HAP-1 (cell line): ENCODE results near the gene ABCD1.
"Not testable (repeated sequence)": the region's sequence is repeated elsewhere in the genome, so short reads cannot be mapped to it uniquely, and the experiment has no call there.

Source experiments
- DNase-seq, 2 experiments: peaks; one replicate each; pipeline ENCODE4 v3.0.0-alpha.2; 2016 to 2020; ENCODE audit warnings: low spot score in 2 of 2
- H3K27me3 ChIP-seq: fragments of 250-450 bp; sonication (Bioruptor Pico); 2 replicates; pipeline ENCODE4 v1.5.1; 2020; ENCODE audit warnings: low read depth, mild to moderate bottlenecking, moderate library complexity
- H3K36me3 ChIP-seq: fragments of 250-450 bp; sonication (Bioruptor Pico); replicated peaks from 2 replicates; pipeline ENCODE4 v1.5.1; 2020; ENCODE audit warnings: mild to moderate bottlenecking
- H3K4me1 ChIP-seq: fragments of 250-450 bp; sonication (Bioruptor Pico); 2 replicates; pipeline ENCODE4 v1.5.1; 2020; ENCODE audit warnings: mild to moderate bottlenecking
- H3K4me3 ChIP-seq: fragments of 250-450 bp; sonication (Bioruptor Pico); 2 replicates; pipeline ENCODE4 v1.5.1; 2020; ENCODE audit warnings: mild to moderate bottlenecking, moderate library complexity
- H3K9me3 ChIP-seq: fragments of 250-450 bp; sonication (Bioruptor Pico); 2 replicates; pipeline ENCODE4 v1.5.1; 2020; ENCODE audit warnings: mild to moderate bottlenecking, moderate library complexity
- in situ Hi-C: fragments of 300-500 bp; cut with MboI; formaldehyde crosslinking; loops from 3 replicates; pipeline ENCODE4 v1.14.3; 2020; ENCODE audit warnings: low sequenced_read_pairs, inconsistent platforms, mixed read lengths

ABCD1 gene

DNA sequence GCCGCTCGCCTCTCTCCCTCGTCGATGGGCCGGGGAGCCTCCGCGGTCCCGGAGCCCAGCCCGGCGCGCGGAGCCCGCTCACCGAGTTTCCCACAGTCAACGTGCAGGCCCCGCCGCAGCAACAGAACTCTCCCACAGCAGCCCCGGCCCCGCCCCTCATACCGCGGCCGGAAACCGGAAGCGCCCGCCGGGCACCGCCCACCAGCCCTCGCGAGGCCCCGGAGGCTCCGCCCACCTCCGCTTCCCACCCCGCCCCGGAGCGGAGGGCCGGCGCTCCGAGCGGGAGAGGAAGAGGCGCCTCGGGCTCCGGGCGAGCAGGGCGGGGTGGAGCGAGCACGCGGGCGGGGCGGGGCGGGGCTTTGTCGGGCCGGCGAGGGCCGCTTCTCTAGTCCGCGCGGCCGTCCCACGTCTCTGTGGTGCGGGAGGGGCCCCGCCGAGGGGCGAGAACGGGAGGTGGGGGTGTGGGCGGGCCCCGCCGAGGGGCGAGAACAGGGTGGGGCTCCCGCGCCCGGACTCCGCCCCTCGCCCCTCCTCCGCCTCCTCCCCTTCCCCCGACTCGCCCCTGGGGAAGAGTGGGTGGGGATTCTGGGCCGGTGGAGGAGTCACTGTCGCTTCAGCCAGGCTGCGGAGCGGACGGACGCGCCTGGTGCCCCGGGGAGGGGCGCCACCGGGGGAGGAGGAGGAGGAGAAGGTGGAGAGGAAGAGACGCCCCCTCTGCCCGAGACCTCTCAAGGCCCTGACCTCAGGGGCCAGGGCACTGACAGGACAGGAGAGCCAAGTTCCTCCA, at the start of gene ABCD1, which contains the start of gene BCAP31:
Gene ABCD1 (plus strand): TSS at position 605 of the 787 bp plus-strand sequence. CDS start 411 bp downstream, outside the sequence.
Gene BCAP31 (minus strand): TSS at position 136 of the 787 bp plus-strand sequence. CDS start 1,143 bp downstream, outside the sequence.
- in situ Hi-C loops, result no loop called here
- peaks cover 29% of the 10 kb centered on the region for H3K4me1 ChIP-seq
- H3K9me3 ChIP-seq, result no peaks in the 10 kb centered on the region
- peaks cover 26% of the 10 kb centered on the region for H3K36me3 ChIP-seq
- peak within 1 kb of the TSS; percentile 74 for H3K4me3 ChIP-seq
- peak; percentile 89 to 96 for DNase-seq
- H3K27me3 ChIP-seq, result no peaks in the 10 kb centered on the region

DNA sequence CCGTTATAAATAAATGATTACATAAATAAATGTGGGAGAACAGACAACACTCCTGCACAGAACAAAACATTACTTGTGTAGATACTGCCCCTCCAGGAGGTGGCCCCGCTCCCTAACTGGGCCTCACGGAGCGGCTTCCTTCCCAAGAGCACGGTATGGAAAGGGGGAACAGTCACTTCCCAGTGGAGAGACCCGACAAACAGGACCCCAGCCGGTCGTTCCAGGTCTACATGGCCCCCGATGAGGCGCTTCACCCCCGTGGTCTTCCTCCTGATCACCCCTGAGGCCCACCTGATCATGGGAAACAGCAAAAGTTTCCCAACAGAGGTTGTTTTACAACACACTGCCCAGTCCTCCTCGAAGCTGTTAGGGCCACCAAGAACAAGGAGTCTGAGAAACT, 43.5 kb upstream of the ABCD1 start:
- Histone ChIP-seq H3K4me3 (no peak overlapping the region), H3K27me3 (no peaks in the 10 kb centered on the region), H3K36me3 (no peaks in the 10 kb centered on the region), H3K4me1 (peaks cover 32% of the 10 kb centered on the region), H3K9me3 (peaks cover 9% of the 10 kb centered on the region)
- in situ Hi-C loops, result no loop called here
- DNase-seq, result no peak

- in situ Hi-C loops, result not testable (repeated sequence)
Observed at GRCh38 chrX:153683486-153683885, 41.2 kb upstream of the ABCD1 start.

DNA sequence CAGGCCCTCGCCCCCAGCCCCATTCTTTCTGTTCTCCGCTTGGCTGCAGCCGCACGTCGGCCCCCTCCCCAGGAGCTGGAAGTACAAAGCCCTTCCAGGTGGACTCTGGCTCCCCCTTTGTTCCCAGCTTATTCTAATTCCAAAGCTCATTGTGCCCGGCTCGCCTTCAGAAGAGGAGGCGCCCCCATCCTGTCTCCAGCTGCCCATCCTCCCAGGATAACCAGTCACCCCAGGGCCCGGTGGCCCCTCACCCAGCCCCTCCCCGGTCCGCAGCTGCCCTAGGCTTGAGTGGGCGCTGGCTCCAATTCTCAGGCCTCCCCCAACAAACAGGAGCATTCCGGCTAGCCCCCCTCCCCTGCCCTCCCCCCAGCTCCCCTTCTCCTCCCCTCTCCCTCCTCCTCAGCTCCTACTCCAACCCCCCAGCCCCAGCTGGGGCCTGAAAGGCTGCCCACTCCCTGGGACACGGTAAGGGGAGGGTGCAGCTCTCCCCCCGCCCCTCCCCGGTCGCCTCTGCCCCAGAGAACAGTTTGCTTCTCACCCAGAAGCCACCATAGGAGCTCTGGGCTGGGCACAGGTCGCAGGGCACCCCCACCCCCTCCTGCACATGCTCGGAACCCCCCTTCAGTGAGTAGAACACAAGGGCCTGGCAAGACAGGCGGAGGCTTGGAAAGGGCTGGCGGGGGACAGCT, 40.0 kb upstream of the ABCD1 start:
- peak; percentile 87 for DNase-seq
- H3K4me1 ChIP-seq, result peaks cover 40% of the 10 kb centered on the region
- no peaks in the 10 kb centered on the region for H3K27me3 ChIP-seq
- H3K4me3 ChIP-seq, result peak overlapping the region; percentile 16
- H3K9me3 ChIP-seq, result peaks cover 9% of the 10 kb centered on the region
- peaks cover 2% of the 10 kb centered on the region for H3K36me3 ChIP-seq
- in situ Hi-C loops, result no loop called here

More at GRCh38 chrX:153683486-153683885, 41.2 kb upstream of the ABCD1 start:
- H3K9me3 ChIP-seq, DNase-seq, H3K27me3 ChIP-seq, H3K4me3 ChIP-seq, H3K36me3 ChIP-seq: not testable (repeated sequence)
- H3K4me1 ChIP-seq, result peaks cover 40% of the 10 kb centered on the region

DNA sequence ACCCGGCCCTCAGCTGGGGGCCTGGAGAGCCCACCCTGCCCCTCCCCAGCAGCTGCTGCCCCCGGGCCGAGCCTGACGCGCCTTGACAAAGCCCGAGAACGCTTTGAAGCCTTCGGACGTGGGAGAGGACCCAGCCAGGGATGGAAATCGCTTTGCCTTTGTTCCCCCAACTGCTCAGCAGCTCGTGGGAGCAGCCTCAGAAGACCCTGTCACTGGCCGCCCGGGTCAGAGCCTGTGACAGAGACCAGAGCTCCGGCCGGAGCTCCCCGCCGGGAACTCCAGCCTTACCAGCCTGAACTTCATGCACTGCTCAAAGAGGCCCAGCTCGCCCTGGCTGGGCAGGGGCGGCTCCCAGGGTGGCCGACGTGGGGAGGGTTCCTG, 39.5 kb upstream of the ABCD1 start:
- H3K36me3 ChIP-seq, result peaks cover 8% of the 10 kb centered on the region
- DNase-seq, result peak in 1 of 2 experiments; percentile 51
- H3K9me3 ChIP-seq, result peaks cover 9% of the 10 kb centered on the region
- in situ Hi-C loops, result no loop called here
- H3K27me3 ChIP-seq, result no peaks in the 10 kb centered on the region
- peaks cover 44% of the 10 kb centered on the region for H3K4me1 ChIP-seq
- H3K4me3 ChIP-seq, result peak overlapping the region; percentile 16

- DNase-seq, result no peak
- peak overlapping the region; percentile 36 for H3K4me3 ChIP-seq
Observed at GRCh38 chrX:153685751-153686696, 38.6 kb upstream of the ABCD1 start.

GRCh38 chrX:153686711-153687110, 37.9 kb upstream of the ABCD1 start:
- in situ Hi-C loops, result no loop called here
- Histone ChIP-seq H3K27me3 (no peaks in the 10 kb centered on the region), H3K4me3 (peak overlapping the region; percentile 36), H3K36me3 (peaks cover 20% of the 10 kb centered on the region), H3K4me1 (peaks cover 46% of the 10 kb centered on the region), H3K9me3 (peaks cover 9% of the 10 kb centered on the region)
- peak in 1 of 2 experiments; percentile 76 for DNase-seq

More at GRCh38 chrX:153685751-153686696, 38.6 kb upstream of the ABCD1 start:
- H3K36me3 ChIP-seq, result peaks cover 13% of the 10 kb centered on the region
- H3K4me1 ChIP-seq, result peaks cover 46% of the 10 kb centered on the region
- H3K27me3 ChIP-seq, result no peaks in the 10 kb centered on the region
- H3K9me3 ChIP-seq, result peaks cover 9% of the 10 kb centered on the region
- in situ Hi-C loops, result no loop called here

DNA sequence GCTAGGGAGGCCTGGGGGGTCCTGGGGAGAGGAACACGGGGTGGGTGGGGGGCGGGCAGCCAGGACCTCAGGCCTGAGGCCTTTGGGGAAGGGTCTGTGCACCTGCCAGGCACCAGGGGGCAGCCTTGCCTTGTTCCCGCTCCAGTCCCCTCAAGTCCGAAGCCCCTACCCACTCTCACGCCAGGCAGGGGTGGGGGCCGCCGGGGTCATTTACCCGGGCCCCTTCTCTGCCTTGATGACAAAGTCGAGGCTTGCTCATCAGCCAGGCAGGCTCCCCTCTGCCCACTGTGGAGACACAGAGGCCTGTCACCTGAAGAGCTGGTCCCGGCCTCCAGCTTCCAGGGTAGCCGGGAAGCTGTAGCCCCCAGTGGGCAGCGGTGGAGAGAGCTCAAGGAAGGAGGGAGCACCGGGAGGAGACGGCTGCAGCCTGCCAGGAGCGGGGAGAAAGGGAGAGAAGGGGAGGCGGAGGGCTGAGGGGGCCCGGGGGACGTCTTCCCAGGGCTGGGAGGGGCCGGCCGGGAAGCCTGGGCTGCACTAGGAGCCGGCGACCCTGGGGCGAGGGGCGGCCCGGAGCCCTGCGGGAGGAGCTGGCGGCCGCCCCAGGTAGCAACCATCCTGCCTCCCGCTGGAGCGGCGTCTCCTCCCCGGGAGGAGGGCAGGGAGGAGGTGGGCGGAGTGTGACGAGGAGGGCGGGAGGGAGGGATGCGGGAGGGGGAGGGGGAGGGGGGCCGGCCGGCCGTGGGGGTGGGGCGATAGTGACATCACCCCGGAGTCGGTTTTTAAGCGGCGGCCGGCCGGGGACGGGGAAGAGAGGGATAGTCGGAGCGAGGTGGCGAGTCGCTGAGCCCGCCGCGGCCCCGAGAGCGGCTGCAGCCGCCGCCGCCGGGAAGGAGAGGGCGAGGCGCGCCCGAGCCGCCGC, 37.3 kb upstream of the ABCD1 start, which contains the start of gene SLC6A8:
Gene SLC6A8 (plus strand): TSS at position 806 of the 919 bp plus-strand sequence. CDS start 649 bp downstream, outside the sequence.
- Histone ChIP-seq H3K4me3 (peak within 1 kb of the TSS; percentile 50), H3K27me3 (no peaks in the 10 kb centered on the region), H3K9me3 (peaks cover 9% of the 10 kb centered on the region), H3K4me1 (peaks cover 46% of the 10 kb centered on the region), H3K36me3 (peaks cover 27% of the 10 kb centered on the region)
- DNase-seq, result peak; percentile 81 to 93
- in situ Hi-C loops, result no loop called here

- Histone ChIP-seq H3K4me1 (peaks cover 41% of the 10 kb centered on the region), H3K36me3 (peaks cover 32% of the 10 kb centered on the region), H3K27me3 (no peaks in the 10 kb centered on the region), H3K9me3 (peaks cover 9% of the 10 kb centered on the region), H3K4me3 (no peak overlapping the region)
- DNase-seq, result no peak
- in situ Hi-C loops, result no loop called here
Observed at GRCh38 chrX:153688071-153688470, 36.6 kb upstream of the ABCD1 start.

DNA sequence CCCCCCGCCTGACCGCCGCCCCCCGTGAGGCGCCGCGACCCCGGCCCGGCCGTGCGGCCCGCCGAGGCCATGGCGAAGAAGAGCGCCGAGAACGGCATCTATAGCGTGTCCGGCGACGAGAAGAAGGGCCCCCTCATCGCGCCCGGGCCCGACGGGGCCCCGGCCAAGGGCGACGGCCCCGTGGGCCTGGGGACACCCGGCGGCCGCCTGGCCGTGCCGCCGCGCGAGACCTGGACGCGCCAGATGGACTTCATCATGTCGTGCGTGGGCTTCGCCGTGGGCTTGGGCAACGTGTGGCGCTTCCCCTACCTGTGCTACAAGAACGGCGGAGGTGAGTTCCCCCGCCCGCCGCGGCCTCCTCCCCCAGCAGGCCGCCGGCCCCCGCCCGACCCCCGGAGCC, 36.1 kb upstream of the ABCD1 start:
- no peak for DNase-seq
- H3K27me3 ChIP-seq, result no peaks in the 10 kb centered on the region
- H3K4me1 ChIP-seq, result peaks cover 38% of the 10 kb centered on the region

GRCh38 chrX:153688911-153689590, 35.6 kb upstream of the ABCD1 start:
- in situ Hi-C loops, result no loop called here
- DNase-seq, result peak in 1 of 2 experiments; percentile 69
- peaks cover 1% of the 10 kb centered on the region; the same call in 1 of the 2 replicates for H3K9me3 ChIP-seq
- H3K4me3 ChIP-seq, result peak overlapping the region; percentile 50
- peaks cover 40% of the 10 kb centered on the region for H3K36me3 ChIP-seq
- H3K27me3 ChIP-seq, result no peaks in the 10 kb centered on the region
- H3K4me1 ChIP-seq, result peaks cover 33% of the 10 kb centered on the region

More for the DNA sequence above, 36.1 kb upstream of the ABCD1 start:
- in situ Hi-C loops, result no loop called here
- peaks cover 37% of the 10 kb centered on the region for H3K36me3 ChIP-seq
- peaks cover 7% of the 10 kb centered on the region for H3K9me3 ChIP-seq
- H3K4me3 ChIP-seq, result peak overlapping the region; percentile 50
